Measurements from ENCODE around the gene TECPR2. TPM values are rescaled to one million over a fixed set of nuclear protein-coding genes. Genes with fewer than 3 reads are reported as not detected.

Gene TECPR2
- total and polyA plus RNA-seq, 2 of the 13 experiments (the other 11 are each of a cell fraction or from before 2014, with no cell fraction given): 3.5 to 5.7 TPM

DNA sequence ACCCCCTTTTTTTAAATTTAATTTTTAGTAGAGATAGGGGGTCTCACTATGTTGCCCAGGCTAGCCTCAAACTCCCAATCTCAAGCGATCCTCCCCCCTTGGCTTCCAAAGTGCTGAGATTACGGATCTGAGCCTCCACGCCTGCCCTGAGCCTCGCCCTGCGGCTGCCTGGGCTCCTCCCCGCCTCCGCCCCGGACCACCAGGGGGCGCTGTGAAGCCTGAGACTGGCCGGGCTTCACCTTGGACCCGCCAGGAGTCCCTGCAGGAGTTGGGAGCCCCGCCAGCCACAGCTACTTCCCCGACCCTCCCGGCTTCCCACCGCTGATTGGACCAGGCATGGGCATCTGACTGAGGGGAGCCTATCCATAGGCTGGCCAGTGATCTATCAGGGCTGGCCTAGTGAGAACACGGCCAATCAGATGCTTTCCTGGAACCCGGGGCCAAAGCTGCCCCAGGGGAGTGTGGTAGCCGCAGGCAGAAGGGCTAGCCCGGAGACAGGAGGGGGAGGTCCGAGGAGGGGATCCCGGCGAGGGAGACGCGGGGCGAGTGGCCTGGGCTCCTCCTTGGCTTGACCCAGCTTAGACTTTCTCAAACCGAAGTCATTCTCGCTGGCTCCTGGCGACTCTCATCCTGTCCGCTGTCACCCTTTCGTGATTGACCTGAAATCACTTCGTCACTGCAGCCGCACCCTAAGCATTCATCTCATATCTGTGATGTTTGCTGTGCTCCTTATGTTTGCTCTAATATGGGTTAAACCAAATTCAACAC lies 161.9 kb downstream of the TECPR2 start (continued):
- TF ChIP-seq ZHX2 (IDR thresholded peaks at IDR 0.05; ENCODE audit: low read depth): 0 out of 2 replicates have a peak, but pooled peaks have one; percentile 23
- no peak for TF ChIP-seq ZHX2 (CRISPR knock-in tag; IDR thresholded peaks at IDR 0.05; ENCODE audit: borderline replicate concordance)
- TF ChIP-seq NFE2L1 (CRISPR knock-in tag; IDR thresholded peaks at IDR 0.05; ENCODE audit: borderline replicate concordance): no peak
- peak; percentile 9; the same call in 1 of the 2 replicates for TF ChIP-seq MED13 (CRISPR knock-in tag; IDR thresholded peaks at IDR 0.05)
- TF ChIP-seq, protein P1, sequence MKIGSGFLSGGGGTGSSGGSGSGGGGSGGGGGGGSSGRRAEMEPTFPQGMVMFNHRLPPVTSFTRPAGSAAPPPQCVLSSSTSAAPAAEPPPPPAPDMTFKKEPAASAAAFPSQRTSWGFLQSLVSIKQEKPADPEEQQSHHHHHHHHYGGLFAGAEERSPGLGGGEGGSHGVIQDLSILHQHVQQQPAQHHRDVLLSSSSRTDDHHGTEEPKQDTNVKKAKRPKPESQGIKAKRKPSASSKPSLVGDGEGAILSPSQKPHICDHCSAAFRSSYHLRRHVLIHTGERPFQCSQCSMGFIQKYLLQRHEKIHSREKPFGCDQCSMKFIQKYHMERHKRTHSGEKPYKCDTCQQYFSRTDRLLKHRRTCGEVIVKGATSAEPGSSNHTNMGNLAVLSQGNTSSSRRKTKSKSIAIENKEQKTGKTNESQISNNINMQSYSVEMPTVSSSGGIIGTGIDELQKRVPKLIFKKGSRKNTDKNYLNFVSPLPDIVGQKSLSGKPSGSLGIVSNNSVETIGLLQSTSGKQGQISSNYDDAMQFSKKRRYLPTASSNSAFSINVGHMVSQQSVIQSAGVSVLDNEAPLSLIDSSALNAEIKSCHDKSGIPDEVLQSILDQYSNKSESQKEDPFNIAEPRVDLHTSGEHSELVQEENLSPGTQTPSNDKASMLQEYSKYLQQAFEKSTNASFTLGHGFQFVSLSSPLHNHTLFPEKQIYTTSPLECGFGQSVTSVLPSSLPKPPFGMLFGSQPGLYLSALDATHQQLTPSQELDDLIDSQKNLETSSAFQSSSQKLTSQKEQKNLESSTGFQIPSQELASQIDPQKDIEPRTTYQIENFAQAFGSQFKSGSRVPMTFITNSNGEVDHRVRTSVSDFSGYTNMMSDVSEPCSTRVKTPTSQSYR (CRISPR knock-in tag; IDR thresholded peaks at IDR 0.05; ENCODE audit: borderline replicate concordance): no peak; the same call in 1 of the 2 replicates
- TF ChIP-seq HOXD1 (CRISPR knock-in tag; IDR thresholded peaks at IDR 0.05): no peak; the same call in 1 of the 2 replicates
- no peak for TF ChIP-seq ZNF781 (CRISPR knock-in tag; IDR thresholded peaks at IDR 0.05; ENCODE audit: borderline replicate concordance, not compliant biosample characterization)
- no peak for TF ChIP-seq HNRNPLL (IDR thresholded peaks at IDR 0.05; ENCODE audit: low read depth, low read length, poor library complexity, severe bottlenecking)
- TF ChIP-seq, protein P2, sequence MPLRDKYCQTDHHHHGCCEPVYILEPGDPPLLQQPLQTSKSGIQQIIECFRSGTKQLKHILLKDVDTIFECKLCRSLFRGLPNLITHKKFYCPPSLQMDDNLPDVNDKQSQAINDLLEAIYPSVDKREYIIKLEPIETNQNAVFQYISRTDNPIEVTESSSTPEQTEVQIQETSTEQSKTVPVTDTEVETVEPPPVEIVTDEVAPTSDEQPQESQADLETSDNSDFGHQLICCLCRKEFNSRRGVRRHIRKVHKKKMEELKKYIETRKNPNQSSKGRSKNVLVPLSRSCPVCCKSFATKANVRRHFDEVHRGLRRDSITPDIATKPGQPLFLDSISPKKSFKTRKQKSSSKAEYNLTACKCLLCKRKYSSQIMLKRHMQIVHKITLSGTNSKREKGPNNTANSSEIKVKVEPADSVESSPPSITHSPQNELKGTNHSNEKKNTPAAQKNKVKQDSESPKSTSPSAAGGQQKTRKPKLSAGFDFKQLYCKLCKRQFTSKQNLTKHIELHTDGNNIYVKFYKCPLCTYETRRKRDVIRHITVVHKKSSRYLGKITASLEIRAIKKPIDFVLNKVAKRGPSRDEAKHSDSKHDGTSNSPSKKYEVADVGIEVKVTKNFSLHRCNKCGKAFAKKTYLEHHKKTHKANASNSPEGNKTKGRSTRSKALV (CRISPR knock-in tag; IDR thresholded peaks at IDR 0.05): no peak
- TF ChIP-seq KAT2B (IDR thresholded peaks at IDR 0.05; ENCODE audit: borderline replicate concordance, low read depth, low read length): no peak
- peak; percentile 74; the same call in 1 of the 2 replicates for TF ChIP-seq ZNF331 (CRISPR knock-in tag; IDR thresholded peaks at IDR 0.05)
- no peak for TF ChIP-seq CBX1 (IDR thresholded peaks at IDR 0.05; ENCODE audit: low read depth)
- TF ChIP-seq ARID2 (CRISPR knock-in tag; IDR thresholded peaks at IDR 0.05; ENCODE audit: borderline replicate concordance): no peak
- TF ChIP-seq HOXA5 (CRISPR knock-in tag; IDR thresholded peaks at IDR 0.05): no peak; the same call in 1 of the 2 replicates
- 0 out of 2 replicates have a peak, but pooled peaks have one; percentile 37 for TF ChIP-seq EED (CRISPR knock-in tag; IDR thresholded peaks at IDR 0.05)
- no peak for TF ChIP-seq ZC3H4 (CRISPR knock-in tag; IDR thresholded peaks at IDR 0.05; ENCODE audit: borderline replicate concordance)
- TF ChIP-seq FLYWCH1 (CRISPR knock-in tag; IDR thresholded peaks at IDR 0.05): no peak
- TF ChIP-seq DPF2 (CRISPR knock-in tag; IDR thresholded peaks at IDR 0.05; ENCODE audit: borderline replicate concordance, low read depth): no peak
